ENCODE measurements around the gene TBCE.

TBCE gene

GRCh38 chr1:235399661-235400060 is 32.4 kb downstream of the TBCE start:
- Histone ChIP-seq H3K9me3 (ENCODE audit: low read depth, low read length) (no peaks in the 10 kb centered on the region), H3K27ac (no peak overlapping the region), H3K4me3 (no peak overlapping the region), H3K9ac (ENCODE audit: insufficient read length) (no peak overlapping the region), H3K36me3 (ENCODE audit: insufficient read depth, low read length) (no peaks in the 10 kb centered on the region)
- no peak for DNase-seq (ENCODE audit: low read depth, low spot score)
- TF ChIP-seq EZH2 (IDR thresholded peaks at IDR 0.05) (no peak), FOXP2 (optimal IDR thresholded peaks at IDR 0.05; ENCODE audit: control extremely low read depth, extremely low read length, insufficient read depth) (no peak), POLR2AphosphoS5 (IDR thresholded peaks at IDR 0.05; ENCODE audit: borderline replicate concordance, low read depth, low read length) (no peak)

- TF ChIP-seq POLR2AphosphoS5 (IDR thresholded peaks at IDR 0.05; ENCODE audit: borderline replicate concordance, low read depth, low read length) (no peak), EZH2 (IDR thresholded peaks at IDR 0.05) (no peak), FOXP2 (optimal IDR thresholded peaks at IDR 0.05; ENCODE audit: control extremely low read depth, extremely low read length, insufficient read depth) (no peak)
- no peak overlapping the region for H3K4me3 ChIP-seq
- no peaks in the 10 kb centered on the region for H3K9me3 ChIP-seq (ENCODE audit: low read depth, low read length)
- H3K36me3 ChIP-seq (ENCODE audit: insufficient read depth, low read length): no peaks in the 10 kb centered on the region
- no peak for DNase-seq (ENCODE audit: low read depth, low spot score)
- H3K9ac ChIP-seq (ENCODE audit: insufficient read length): no peak overlapping the region
- H3K27ac ChIP-seq: 0 out of 2 replicates have a peak overlapping the region, but pooled peaks have one; percentile 0
These were observed 34.0 kb downstream of the TBCE start for GRCh38 chr1:235401251-235401650.

GRCh38 chr1:235402457-235403200 is 35.4 kb downstream of the TBCE start:
- H3K36me3 ChIP-seq (ENCODE audit: insufficient read depth, low read length): no peaks in the 10 kb centered on the region
- H3K4me3 ChIP-seq: no peak overlapping the region
- DNase-seq (ENCODE audit: low read depth, low spot score): no peak
- no peak for TF ChIP-seq EZH2 (IDR thresholded peaks at IDR 0.05)
- TF ChIP-seq FOXP2 (optimal IDR thresholded peaks at IDR 0.05; ENCODE audit: control extremely low read depth, extremely low read length, insufficient read depth): no peak
- no peak for TF ChIP-seq POLR2AphosphoS5 (IDR thresholded peaks at IDR 0.05; ENCODE audit: borderline replicate concordance, low read depth, low read length)
- H3K9me3 ChIP-seq (ENCODE audit: low read depth, low read length): no peaks in the 10 kb centered on the region
- H3K9ac ChIP-seq (ENCODE audit: insufficient read length): no peak overlapping the region
- H3K27ac ChIP-seq: no peak overlapping the region

- H3K4me3 ChIP-seq: no peak overlapping the region
- no peak for DNase-seq (ENCODE audit: low read depth, low spot score)
- no peak for TF ChIP-seq FOXP2 (optimal IDR thresholded peaks at IDR 0.05; ENCODE audit: control extremely low read depth, extremely low read length, insufficient read depth)
- no peak overlapping the region for H3K9ac ChIP-seq (ENCODE audit: insufficient read length)
- no peak overlapping the region for H3K27ac ChIP-seq
- H3K36me3 ChIP-seq (ENCODE audit: insufficient read depth, low read length): no peaks in the 10 kb centered on the region
- H3K9me3 ChIP-seq (ENCODE audit: low read depth, low read length): no peaks in the 10 kb centered on the region
These were observed 36.4 kb downstream of the TBCE start for GRCh38 chr1:235403593-235403992.

GRCh38 chr1:235404190-235404589 is 37.0 kb downstream of the TBCE start:
- TF ChIP-seq EZH2 (IDR thresholded peaks at IDR 0.05) (no peak), POLR2AphosphoS5 (IDR thresholded peaks at IDR 0.05; ENCODE audit: borderline replicate concordance, low read depth, low read length) (no peak), FOXP2 (optimal IDR thresholded peaks at IDR 0.05; ENCODE audit: control extremely low read depth, extremely low read length, insufficient read depth) (no peak)
- H3K27ac ChIP-seq: no peak overlapping the region
- DNase-seq (ENCODE audit: low read depth, low spot score): no peak

GRCh38 chr1:235407419-235407818 is 40.2 kb downstream of the TBCE start:
- H3K36me3 ChIP-seq (ENCODE audit: insufficient read depth, low read length): no peaks in the 10 kb centered on the region
- TF ChIP-seq FOXP2 (optimal IDR thresholded peaks at IDR 0.05; ENCODE audit: control extremely low read depth, extremely low read length, insufficient read depth): no peak
- no peak for TF ChIP-seq EZH2 (IDR thresholded peaks at IDR 0.05)
- no peak for TF ChIP-seq POLR2AphosphoS5 (IDR thresholded peaks at IDR 0.05; ENCODE audit: borderline replicate concordance, low read depth, low read length)
- H3K27ac ChIP-seq: no peak overlapping the region
- H3K9ac ChIP-seq (ENCODE audit: insufficient read length): no peak overlapping the region
- H3K9me3 ChIP-seq (ENCODE audit: low read depth, low read length): no peaks in the 10 kb centered on the region
- DNase-seq (ENCODE audit: low read depth, low spot score): no peak
- no peak overlapping the region for H3K4me3 ChIP-seq

More at GRCh38 chr1:235404190-235404589, 37.0 kb downstream of the TBCE start:
- Histone ChIP-seq H3K9me3 (ENCODE audit: low read depth, low read length) (no peaks in the 10 kb centered on the region), H3K9ac (ENCODE audit: insufficient read length) (no peak overlapping the region), H3K4me3 (no peak overlapping the region), H3K36me3 (ENCODE audit: insufficient read depth, low read length) (no peaks in the 10 kb centered on the region)

GRCh38 chr1:235408503-235408960 is 41.3 kb downstream of the TBCE start:
- Histone ChIP-seq H3K36me3 (ENCODE audit: insufficient read depth, low read length) (no peaks in the 10 kb centered on the region), H3K4me3 (no peak overlapping the region), H3K27ac (0 out of 2 replicates have a peak overlapping the region, but pooled peaks have one; percentile 14), H3K9ac (ENCODE audit: insufficient read length) (no peak overlapping the region), H3K9me3 (ENCODE audit: low read depth, low read length) (no peaks in the 10 kb centered on the region)
- no peak for DNase-seq (ENCODE audit: low read depth, low spot score)
- TF ChIP-seq FOXP2 (optimal IDR thresholded peaks at IDR 0.05; ENCODE audit: control extremely low read depth, extremely low read length, insufficient read depth) (no peak), EZH2 (IDR thresholded peaks at IDR 0.05) (no peak), POLR2AphosphoS5 (IDR thresholded peaks at IDR 0.05; ENCODE audit: borderline replicate concordance, low read depth, low read length) (no peak)

GRCh38 chr1:235409042-235409820 is 42.0 kb downstream of the TBCE start:
- TF ChIP-seq FOXP2 (optimal IDR thresholded peaks at IDR 0.05; ENCODE audit: control extremely low read depth, extremely low read length, insufficient read depth) (no peak), EZH2 (IDR thresholded peaks at IDR 0.05) (no peak), POLR2AphosphoS5 (IDR thresholded peaks at IDR 0.05; ENCODE audit: borderline replicate concordance, low read depth, low read length) (no peak)
- Histone ChIP-seq H3K36me3 (ENCODE audit: insufficient read depth, low read length) (no peaks in the 10 kb centered on the region), H3K9me3 (ENCODE audit: low read depth, low read length) (no peaks in the 10 kb centered on the region), H3K27ac (0 out of 2 replicates have a peak overlapping the region, but pooled peaks have one; percentile 14), H3K4me3 (no peak overlapping the region), H3K9ac (ENCODE audit: insufficient read length) (no peak overlapping the region)
- DNase-seq (ENCODE audit: low read depth, low spot score): no peak
